ENCODE measurements around the gene SERF2.
A peak's percentile ranks its signal among the peaks of the same experiment; 100 is the strongest.

The SERF2 gene

GRCh38 chr15:43769584-43770228, 22.4 kb upstream of the SERF2 start:
- no peak for TF ChIP-seq ZFX (IDR thresholded peaks at IDR 0.05)
- TF ChIP-seq, protein P1, sequence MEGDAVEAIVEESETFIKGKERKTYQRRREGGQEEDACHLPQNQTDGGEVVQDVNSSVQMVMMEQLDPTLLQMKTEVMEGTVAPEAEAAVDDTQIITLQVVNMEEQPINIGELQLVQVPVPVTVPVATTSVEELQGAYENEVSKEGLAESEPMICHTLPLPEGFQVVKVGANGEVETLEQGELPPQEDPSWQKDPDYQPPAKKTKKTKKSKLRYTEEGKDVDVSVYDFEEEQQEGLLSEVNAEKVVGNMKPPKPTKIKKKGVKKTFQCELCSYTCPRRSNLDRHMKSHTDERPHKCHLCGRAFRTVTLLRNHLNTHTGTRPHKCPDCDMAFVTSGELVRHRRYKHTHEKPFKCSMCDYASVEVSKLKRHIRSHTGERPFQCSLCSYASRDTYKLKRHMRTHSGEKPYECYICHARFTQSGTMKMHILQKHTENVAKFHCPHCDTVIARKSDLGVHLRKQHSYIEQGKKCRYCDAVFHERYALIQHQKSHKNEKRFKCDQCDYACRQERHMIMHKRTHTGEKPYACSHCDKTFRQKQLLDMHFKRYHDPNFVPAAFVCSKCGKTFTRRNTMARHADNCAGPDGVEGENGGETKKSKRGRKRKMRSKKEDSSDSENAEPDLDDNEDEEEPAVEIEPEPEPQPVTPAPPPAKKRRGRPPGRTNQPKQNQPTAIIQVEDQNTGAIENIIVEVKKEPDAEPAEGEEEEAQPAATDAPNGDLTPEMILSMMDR (conservative IDR thresholded peaks at IDR 0.05), result peak; percentile 96
- H3K27ac ChIP-seq, result no peak overlapping the region

DNA sequence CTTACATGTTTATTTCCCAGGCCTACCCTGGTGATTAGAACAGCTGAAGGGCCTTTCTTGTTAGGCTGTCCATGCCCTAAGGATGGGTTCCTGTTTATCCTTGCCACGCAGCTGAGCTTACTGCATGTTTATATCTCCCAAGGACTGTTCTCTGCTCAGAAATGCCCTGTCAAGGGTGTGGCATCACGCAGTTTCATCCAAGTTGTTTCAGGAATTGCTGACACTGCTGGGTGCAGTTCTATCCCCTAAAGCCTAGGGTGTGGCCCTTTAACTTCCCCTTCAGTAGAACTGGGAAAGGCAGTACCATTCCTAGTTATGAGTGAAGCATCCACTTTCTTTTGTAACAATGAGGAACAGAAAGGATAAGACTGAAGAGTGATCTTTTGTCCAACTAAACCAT, 20.3 kb upstream of the SERF2 start:
- TF ChIP-seq ZFX (IDR thresholded peaks at IDR 0.05), result no peak
- TF ChIP-seq, protein P1 (conservative IDR thresholded peaks at IDR 0.05), result no peak

DNA sequence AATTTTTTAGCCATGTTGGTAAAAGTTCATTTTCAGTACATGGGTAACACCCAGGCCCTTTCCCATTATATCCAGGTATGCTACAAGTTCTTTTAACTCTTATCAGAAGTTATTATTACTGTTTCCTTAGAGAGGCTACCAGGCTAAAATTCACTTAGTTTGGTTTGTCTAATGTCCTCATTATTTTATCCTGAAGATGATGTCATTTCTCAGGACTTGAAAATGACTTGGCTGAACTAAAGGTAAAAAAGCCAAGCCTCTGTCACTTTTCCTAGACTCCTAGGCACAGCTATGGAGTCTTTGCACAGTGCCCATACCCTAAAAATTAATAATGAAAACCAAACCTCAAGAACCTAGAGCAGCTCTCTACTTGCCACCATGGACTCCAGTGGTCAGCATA, 19.5 kb upstream of the SERF2 start:
- TF ChIP-seq, protein P1 (conservative IDR thresholded peaks at IDR 0.05), result no peak
- no peak for TF ChIP-seq ZFX (IDR thresholded peaks at IDR 0.05)
- no peak overlapping the region for H3K27ac ChIP-seq

More for the DNA sequence above, 20.3 kb upstream of the SERF2 start:
- H3K27ac ChIP-seq, result no peak overlapping the region

DNA sequence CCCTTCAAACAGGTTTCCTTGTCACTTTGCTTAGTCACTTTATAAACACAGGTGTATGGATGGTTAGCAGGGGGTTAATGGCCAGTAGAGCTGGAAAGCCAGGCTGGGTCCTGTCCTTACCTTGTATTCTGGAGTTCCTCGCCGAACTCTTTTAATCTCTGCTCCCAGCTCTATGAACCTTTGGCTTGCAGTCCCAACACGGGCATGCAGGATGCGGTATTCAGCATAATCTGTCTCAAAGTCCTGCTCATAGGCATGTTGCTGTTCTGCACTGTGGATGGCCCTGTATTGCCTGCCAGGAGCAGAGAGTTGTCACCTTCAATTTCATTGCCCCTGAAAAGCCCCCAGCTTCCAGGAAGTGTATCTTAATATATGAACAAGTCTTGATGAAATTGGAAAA, 18.1 kb upstream of the SERF2 start:
- peak overlapping the region; percentile 89 for H3K27ac ChIP-seq
- TF ChIP-seq ZFX (IDR thresholded peaks at IDR 0.05), result no peak
- TF ChIP-seq, protein P1 (conservative IDR thresholded peaks at IDR 0.05), result no peak

- TF ChIP-seq ZFX (IDR thresholded peaks at IDR 0.05), result no peak
- TF ChIP-seq, protein P1 (conservative IDR thresholded peaks at IDR 0.05), result peak; percentile 90
- peak overlapping the region; percentile 89 for H3K27ac ChIP-seq
Measured at GRCh38 chr15:43775411-43775965, 16.6 kb upstream of the SERF2 start.

- peak overlapping the region; percentile 89 for H3K27ac ChIP-seq
- TF ChIP-seq, protein P1 (conservative IDR thresholded peaks at IDR 0.05), result no peak
- TF ChIP-seq ZFX (IDR thresholded peaks at IDR 0.05), result 0 out of 2 replicates have a peak, but pooled peaks have one; percentile 33
Measured at GRCh38 chr15:43776101-43776717, 15.9 kb upstream of the SERF2 start.

DNA sequence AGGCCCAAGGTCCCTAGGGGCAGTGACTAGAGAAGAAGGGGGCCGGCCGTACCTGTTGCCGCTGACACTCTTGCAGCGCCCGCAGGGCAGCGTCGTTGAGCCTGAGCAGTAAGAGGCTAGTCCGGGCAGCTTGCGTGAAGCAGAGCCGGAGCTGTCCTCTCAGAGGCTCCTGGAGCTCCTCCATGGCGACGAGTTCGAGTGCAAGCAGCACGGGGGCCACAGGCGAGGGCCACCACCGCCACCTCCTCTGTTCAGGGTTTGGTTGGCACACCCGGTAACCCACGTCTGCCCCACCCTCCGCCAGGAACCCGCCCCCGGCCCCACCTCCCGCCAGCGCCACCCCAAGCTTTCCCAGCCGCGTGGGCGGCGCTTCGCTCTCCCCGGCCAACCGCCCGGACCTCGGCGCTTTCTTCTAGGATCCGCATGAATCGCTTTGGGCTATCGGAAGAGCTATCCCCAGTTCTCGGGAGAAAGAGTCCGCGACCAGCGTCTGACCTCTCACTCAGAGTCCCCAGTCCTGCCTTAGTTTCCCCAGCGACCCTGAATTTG, 15.3 kb upstream of the SERF2 start, which contains the start of gene ELL3:
Gene ELL3 (minus strand): TSS at position 249 of the 549 bp plus-strand sequence. CDS start 65 bp downstream, at position 184.
- H3K27ac ChIP-seq, result peak within 1 kb of the TSS; percentile 89
- TF ChIP-seq, protein P1 (conservative IDR thresholded peaks at IDR 0.05), result no peak
- no peak for TF ChIP-seq ZFX (IDR thresholded peaks at IDR 0.05)
